IMR-90 (cell line): ENCODE data around the gene ATG9A. TPM values are rescaled to one million over a fixed set of nuclear protein-coding genes. Genes with fewer than 3 reads are reported as not detected.

ENCODE experiments used
- ATAC-seq: fragments of 200-7000 bp; cut with Tn5 transposase; 2 replicates; pipeline ENCODE4 v1.9.1; 2020; ENCODE audit warnings: low read depth, mild to moderate bottlenecking, moderate library complexity
- BruUV-seq: library from RNA; stranded (reverse); fragments of 400-500 nt; replicated peaks from 2 replicates; lab custom pipeline; 2021; lab: Mats Ljungman, UMichigan
- CTCF ChIA-PET: fragments of 300-600 bp; formaldehyde crosslinking; extraction: SDS; loops from one replicate; lab custom pipeline; 2021; ENCODE audit warnings: antibody characterized with exemption; lab: Yijun Ruan, JAX
- POLR2A ChIA-PET: fragments of 300-600 bp; sonication (Branson Sonifier 250); formaldehyde crosslinking; loops from one replicate; lab custom pipeline; 2022; ENCODE audit warnings: antibody characterized with exemption; ENCODE audit not compliant: unreplicated experiment; lab: Charles Lee
- DNase-seq: peaks from one replicate; pipeline ENCODE4 v3.0.0; 2013
- H2AFZ ChIP-seq: replicated peaks from 2 replicates; pipeline ENCODE3; 2013; ENCODE audit warnings: low read length, mild to moderate bottlenecking; ENCODE audit not compliant: poor library complexity
- H2AK5ac ChIP-seq: 2 replicates; pipeline ENCODE4 v1.6.1; 2013; ENCODE audit warnings: low read depth, low read length, inconsistent platforms
- H2AK9ac ChIP-seq: replicated peaks from 2 replicates; pipeline ENCODE3; 2013; ENCODE audit warnings: mild to moderate bottlenecking, low read depth, low read length, moderate library complexity; ENCODE audit not compliant: poor library complexity
- H2BK120ac ChIP-seq: 2 replicates; pipeline ENCODE4 v1.6.1; 2013; ENCODE audit warnings: low read depth, low read length, inconsistent platforms
- H2BK15ac ChIP-seq: 3 replicates; pipeline ENCODE4 v1.6.1; 2013; ENCODE audit warnings: low read depth, low read length, inconsistent platforms
- H2BK20ac ChIP-seq: 2 replicates; pipeline ENCODE4 v1.6.1; 2013; ENCODE audit warnings: low read depth, mild to moderate bottlenecking, inconsistent platforms, low read length, moderate library complexity
- H2BK5ac ChIP-seq: 2 replicates; pipeline ENCODE4 v1.6.1; 2013; ENCODE audit warnings: mild to moderate bottlenecking, low read depth, low read length, inconsistent platforms; ENCODE audit not compliant: poor library complexity, severe bottlenecking
- H3K14ac ChIP-seq: replicated peaks from 2 replicates; pipeline ENCODE4 v1.6.1; 2013; ENCODE audit warnings: low read depth, low read length, inconsistent platforms
- H3K18ac ChIP-seq: 2 replicates; pipeline ENCODE4 v1.6.1; 2013; ENCODE audit warnings: low read depth, low read length, control low read depth
- H3K23ac ChIP-seq: 2 replicates; pipeline ENCODE4 v1.6.1; 2013; ENCODE audit warnings: low read depth, low read length, inconsistent platforms
- H3K27ac ChIP-seq: 2 replicates; pipeline ENCODE4 v1.5.1; 2013; ENCODE audit warnings: mild to moderate bottlenecking, control low read depth, low read length; ENCODE audit not compliant: insufficient read depth
- H3K27me3 ChIP-seq: 2 replicates; pipeline ENCODE4 v1.6.1; 2013; ENCODE audit warnings: low read length; ENCODE audit not compliant: control insufficient read depth, insufficient read depth
- H3K36me3 ChIP-seq: 2 replicates; pipeline ENCODE4 v1.6.1; 2013; ENCODE audit warnings: low read length, mixed read lengths; ENCODE audit not compliant: control insufficient read depth, insufficient read depth
- H3K4ac ChIP-seq: 2 replicates; pipeline ENCODE4 v1.6.1; 2013; ENCODE audit warnings: low read depth, low read length, inconsistent platforms
- H3K4me1 ChIP-seq: 2 replicates; pipeline ENCODE4 v1.6.1; 2013; ENCODE audit warnings: low read length, mixed read lengths; ENCODE audit not compliant: control insufficient read depth, insufficient read depth
- H3K4me2 ChIP-seq: 2 replicates; pipeline ENCODE4 v1.6.1; 2013; ENCODE audit warnings: low read depth, mild to moderate bottlenecking, control low read depth, low read length, moderate library complexity
- H3K4me3 ChIP-seq: 2 replicates; pipeline ENCODE4 v1.5.1; 2013; ENCODE audit warnings: low read depth, mild to moderate bottlenecking, control low read depth, low read length, moderate library complexity; ENCODE audit not compliant: insufficient read depth
- H3K56ac ChIP-seq: 2 replicates; pipeline ENCODE4 v1.6.1; 2013; ENCODE audit warnings: low read length, inconsistent platforms; ENCODE audit not compliant: insufficient read depth; ENCODE audit errors: extremely low read depth
- H3K79me1 ChIP-seq, 2 experiments: 2 replicates each; pipeline ENCODE4 v1.6.1; 2013; ENCODE audit warnings: low read length in 2 of 2, inconsistent platforms in 1 of 2, low read depth in 1 of 2
- H3K9ac ChIP-seq: 2 replicates; pipeline ENCODE4 v1.6.1; 2013; ENCODE audit warnings: low read depth, low read length, control low read depth
- H3K9me1 ChIP-seq: 2 replicates; pipeline ENCODE4 v1.6.1; 2013; ENCODE audit warnings: low read length, inconsistent platforms; ENCODE audit not compliant: insufficient read depth
- H3K9me3 ChIP-seq: 2 replicates; pipeline ENCODE4 v1.6.1; 2013; ENCODE audit warnings: low read length; ENCODE audit not compliant: control insufficient read depth, insufficient read depth
- H4K20me1 ChIP-seq: 2 replicates; pipeline ENCODE4 v1.6.1; 2013; ENCODE audit warnings: low read length, inconsistent platforms; ENCODE audit not compliant: insufficient read depth
- H4K5ac ChIP-seq: 2 replicates; pipeline ENCODE4 v1.6.1; 2013; ENCODE audit warnings: mild to moderate bottlenecking, low read depth, low read length, control low read depth
- H4K8ac ChIP-seq, 2 experiments: 2 replicates each; pipeline ENCODE4 v1.6.1; 2013; ENCODE audit warnings: low read depth in 2 of 2, low read length in 2 of 2, control low read depth in 1 of 2, inconsistent platforms in 1 of 2
- H4K91ac ChIP-seq: 2 replicates; pipeline ENCODE4 v1.6.1; 2013; ENCODE audit warnings: low read depth, low read length, inconsistent platforms; ENCODE audit not compliant: insufficient read depth
- BHLHE40 ChIP-seq: fragments of 150-350 bp; IDR thresholded peaks from 2 replicates; pipeline ENCODE4 v1.6.1; 2016; ENCODE audit warnings: mild to moderate bottlenecking, low read depth, low read length
- CEBPB ChIP-seq: IDR thresholded peaks from 2 replicates; pipeline ENCODE4 v1.6.1; 2012; ENCODE audit warnings: low read depth, low read length, improper control_type of control experiment
- CHD1 ChIP-seq: IDR thresholded peaks from 2 replicates; pipeline ENCODE4 v1.6.1; 2012; ENCODE audit warnings: low read depth, low read length, improper control_type of control experiment
- FOS ChIP-seq: fragments of 150-350 bp; IDR thresholded peaks from 2 replicates; pipeline ENCODE4 v1.6.1; 2016; ENCODE audit warnings: low read depth, low read length
- MAFK ChIP-seq: IDR thresholded peaks from 2 replicates; pipeline ENCODE4 v1.6.1; 2012; ENCODE audit warnings: low read depth, low read length, improper control_type of control experiment
- MAZ ChIP-seq: IDR thresholded peaks from 2 replicates; pipeline ENCODE4 v1.6.1; 2012; ENCODE audit warnings: low read depth, mild to moderate bottlenecking, low read length, improper control_type of control experiment, moderate library complexity, borderline replicate concordance
- MXI1 ChIP-seq: IDR thresholded peaks from 2 replicates; pipeline ENCODE4 v1.6.1; 2012; ENCODE audit warnings: low read depth, mild to moderate bottlenecking, low read length, moderate library complexity, borderline replicate concordance
- NFE2L2 ChIP-seq: fragments of 150-350 bp; IDR thresholded peaks from 2 replicates; pipeline ENCODE4 v1.6.1; 2016; ENCODE audit warnings: low read depth, mild to moderate bottlenecking, low read length
- RAD21 ChIP-seq: IDR thresholded peaks from 2 replicates; pipeline ENCODE4 v1.6.1; 2012; ENCODE audit warnings: low read length, improper control_type of control experiment
- SMC3 ChIP-seq: fragments of 150-350 bp; IDR thresholded peaks from 2 replicates; pipeline ENCODE4 v1.6.1; 2016; ENCODE audit warnings: low read depth, mild to moderate bottlenecking, antibody characterized with exemption, low read length, moderate library complexity
- WGBS, 2 experiments: methylation state at CpG; one replicate each; pipeline versions ENCODE4 v1.1.5 to v1.1.7; 2013; ENCODE audit warnings: missing lambda C conversion rate in 2 of 2; ENCODE audit not compliant: insufficient read length in 1 of 2; ENCODE audit errors: extremely low coverage in 2 of 2; 5-methylcytosine and 5-hydroxymethylcytosine counted together
- dilution Hi-C: fragments of 300-500 bp; cut with HindIII; formaldehyde crosslinking; loops from one replicate; pipeline ENCODE4 v1.14.3; 2018; ENCODE audit warnings: low sequenced_read_pairs; ENCODE audit not compliant: unreplicated experiment
- in situ Hi-C: fragments of 300-500 bp; cut with MboI; formaldehyde crosslinking; loops from 3 replicates; pipeline ENCODE4 v1.14.3; 2019; ENCODE audit warnings: low sequenced_read_pairs, inconsistent platforms, mixed read lengths
- intact Hi-C: fragments of 100-400 bp; cut with micrococcal nuclease; formaldehyde crosslinking; loops from 2 replicates; pipeline ENCODE4 v1.10.0; 2022
- polyA plus RNA-seq, 3 experiments: library from polyadenylated mRNA; depleted of rRNA; stranded (reverse); fragments of >200 nt; gene quantifications; 2 replicates each; pipeline ENCODE4 v1.2.3, GENCODE V29; 2012; ENCODE audit warnings: low replicate concordance in 1 of 3
- total RNA-seq: library from RNA; depleted of rRNA; stranded (reverse); fragments of >200 nt; gene quantifications from 2 replicates; pipeline ENCODE4 v1.2.3, GENCODE V29; 2012
- TF ChIP-seq, protein P1 (sequence below): fragments of 150-350 bp; IDR thresholded peaks from 2 replicates; pipeline ENCODE4 v1.6.1; 2017; ENCODE audit warnings: mild to moderate bottlenecking, antibody characterized with exemption, low read length, low read depth
- TF ChIP-seq, protein P2 (sequence below): conservative IDR thresholded peaks from 2 replicates; pipeline ENCODE4 v1.5.1; 2012; ENCODE audit warnings: mild to moderate bottlenecking, low read depth, low read length, improper control_type of control experiment

ATG9A gene
- total and polyA plus RNA-seq, 2 of the 4 experiments (the other 2 are of a cell fraction) = 35.1 to 58.3 TPM

DNA sequence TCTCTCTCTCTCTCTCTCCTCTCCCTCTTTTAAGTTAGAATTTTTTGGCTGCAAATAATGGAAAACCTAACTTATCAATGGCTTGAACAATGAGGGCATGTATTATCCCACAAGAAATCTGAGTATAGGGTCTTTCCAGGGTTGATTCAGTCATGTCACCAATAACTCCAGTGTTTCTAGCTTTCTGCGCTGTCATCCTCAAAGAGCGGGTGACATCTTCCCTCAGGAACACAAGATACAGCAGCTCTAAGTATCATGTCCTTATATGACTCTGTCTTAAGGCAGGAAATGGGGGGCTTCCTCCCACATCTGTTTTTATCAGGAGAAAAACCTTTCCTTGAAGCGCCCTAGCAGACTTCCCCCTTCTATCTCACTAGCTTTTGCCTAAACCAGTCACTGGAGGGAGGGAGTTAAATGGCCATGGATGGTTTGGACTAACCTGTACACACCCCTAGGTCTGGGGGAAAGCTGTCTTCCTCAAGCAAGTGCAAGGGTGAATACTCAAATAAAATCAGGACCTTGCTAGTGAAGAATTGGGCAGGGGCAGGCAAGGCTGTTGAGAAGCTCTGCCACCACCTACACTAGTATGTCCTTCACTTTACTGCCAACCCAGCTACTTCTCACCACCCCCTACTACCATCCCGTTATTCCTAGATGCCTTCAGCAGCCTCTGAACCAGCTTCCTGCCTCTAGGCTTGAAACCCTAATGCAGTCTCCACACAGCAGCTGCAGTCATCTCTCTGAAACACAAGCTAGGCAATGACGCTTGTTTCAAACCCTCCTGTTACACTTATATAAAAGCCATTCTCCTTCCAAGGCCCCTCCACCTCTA lies 31.8 kb upstream of the ATG9A start:
- Histone ChIP-seq H2BK15ac (no peak overlapping the region), H3K4me2 (no peak overlapping the region), H3K23ac (no peak overlapping the region), H3K27me3 (peaks cover 35% of the 10 kb centered on the region), H3K56ac (no peak overlapping the region), H3K9me1 (no peaks in the 10 kb centered on the region), H3K18ac (no peak overlapping the region), H2BK5ac (no peak overlapping the region), H2AFZ (no peak overlapping the region), H3K36me3 (no peaks in the 10 kb centered on the region), H3K27ac (no peak overlapping the region), H3K4me1 (no peaks in the 10 kb centered on the region), H3K9ac (no peak overlapping the region), H4K5ac (no peak overlapping the region), H3K79me1 (no peaks in the 10 kb centered on the region), H2BK20ac (no peak overlapping the region), H3K9me3 (no peaks in the 10 kb centered on the region), H2AK5ac (no peak overlapping the region), H2AK9ac (no peak overlapping the region), H4K91ac (no peak overlapping the region), H3K4me3 (no peak overlapping the region), H2BK120ac (no peak overlapping the region), H4K20me1 (no peaks in the 10 kb centered on the region), H3K14ac (no peak overlapping the region), H4K8ac (no peak overlapping the region), H3K4ac (no peak overlapping the region)
- dilution Hi-C loops (no loop called here), in situ Hi-C loops (no loop called here), intact Hi-C loops (no loop called here)
- CTCF ChIA-PET = interaction anchor here (0.5 kb wide), 1 partner anchor 15 kb away, joined by 3 read pairs; no protein-coding TSS in a partner anchor
- 43% methylated on average over 1 of the region's 5 CpGs; no CpG with 5 or more reads in 1 of the 2 experiments for WGBS, 2 experiments
- TF ChIP-seq NFE2L2 (no peak), MXI1 (no peak), MAFK (no peak), SMC3 (no peak), FOS (no peak), MAZ (no peak), CEBPB (no peak), RAD21 (no peak), BHLHE40 (no peak), CHD1 (no peak)
- TF ChIP-seq, protein P1, sequence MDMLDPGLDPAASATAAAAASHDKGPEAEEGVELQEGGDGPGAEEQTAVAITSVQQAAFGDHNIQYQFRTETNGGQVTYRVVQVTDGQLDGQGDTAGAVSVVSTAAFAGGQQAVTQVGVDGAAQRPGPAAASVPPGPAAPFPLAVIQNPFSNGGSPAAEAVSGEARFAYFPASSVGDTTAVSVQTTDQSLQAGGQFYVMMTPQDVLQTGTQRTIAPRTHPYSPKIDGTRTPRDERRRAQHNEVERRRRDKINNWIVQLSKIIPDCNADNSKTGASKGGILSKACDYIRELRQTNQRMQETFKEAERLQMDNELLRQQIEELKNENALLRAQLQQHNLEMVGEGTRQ = no peak
- TF ChIP-seq, protein P2, sequence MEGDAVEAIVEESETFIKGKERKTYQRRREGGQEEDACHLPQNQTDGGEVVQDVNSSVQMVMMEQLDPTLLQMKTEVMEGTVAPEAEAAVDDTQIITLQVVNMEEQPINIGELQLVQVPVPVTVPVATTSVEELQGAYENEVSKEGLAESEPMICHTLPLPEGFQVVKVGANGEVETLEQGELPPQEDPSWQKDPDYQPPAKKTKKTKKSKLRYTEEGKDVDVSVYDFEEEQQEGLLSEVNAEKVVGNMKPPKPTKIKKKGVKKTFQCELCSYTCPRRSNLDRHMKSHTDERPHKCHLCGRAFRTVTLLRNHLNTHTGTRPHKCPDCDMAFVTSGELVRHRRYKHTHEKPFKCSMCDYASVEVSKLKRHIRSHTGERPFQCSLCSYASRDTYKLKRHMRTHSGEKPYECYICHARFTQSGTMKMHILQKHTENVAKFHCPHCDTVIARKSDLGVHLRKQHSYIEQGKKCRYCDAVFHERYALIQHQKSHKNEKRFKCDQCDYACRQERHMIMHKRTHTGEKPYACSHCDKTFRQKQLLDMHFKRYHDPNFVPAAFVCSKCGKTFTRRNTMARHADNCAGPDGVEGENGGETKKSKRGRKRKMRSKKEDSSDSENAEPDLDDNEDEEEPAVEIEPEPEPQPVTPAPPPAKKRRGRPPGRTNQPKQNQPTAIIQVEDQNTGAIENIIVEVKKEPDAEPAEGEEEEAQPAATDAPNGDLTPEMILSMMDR = no peak
- DNase-seq (no peak), ATAC-seq (no peak)
- POLR2A ChIA-PET = no interaction called here
- no TSS peak for BruUV-seq
